ENCODE results near the gene PFN3. TPM values are rescaled to one million over a fixed set of nuclear protein-coding genes. Genes with fewer than 3 reads are reported as not detected.
A peak's percentile ranks its signal among the peaks of the same experiment; 100 is the strongest.

Gene PFN3
- total and polyA plus RNA-seq, 2 of the 13 experiments (the other 11 are each of a cell fraction or from before 2014, with no cell fraction given), result not detected

DNA sequence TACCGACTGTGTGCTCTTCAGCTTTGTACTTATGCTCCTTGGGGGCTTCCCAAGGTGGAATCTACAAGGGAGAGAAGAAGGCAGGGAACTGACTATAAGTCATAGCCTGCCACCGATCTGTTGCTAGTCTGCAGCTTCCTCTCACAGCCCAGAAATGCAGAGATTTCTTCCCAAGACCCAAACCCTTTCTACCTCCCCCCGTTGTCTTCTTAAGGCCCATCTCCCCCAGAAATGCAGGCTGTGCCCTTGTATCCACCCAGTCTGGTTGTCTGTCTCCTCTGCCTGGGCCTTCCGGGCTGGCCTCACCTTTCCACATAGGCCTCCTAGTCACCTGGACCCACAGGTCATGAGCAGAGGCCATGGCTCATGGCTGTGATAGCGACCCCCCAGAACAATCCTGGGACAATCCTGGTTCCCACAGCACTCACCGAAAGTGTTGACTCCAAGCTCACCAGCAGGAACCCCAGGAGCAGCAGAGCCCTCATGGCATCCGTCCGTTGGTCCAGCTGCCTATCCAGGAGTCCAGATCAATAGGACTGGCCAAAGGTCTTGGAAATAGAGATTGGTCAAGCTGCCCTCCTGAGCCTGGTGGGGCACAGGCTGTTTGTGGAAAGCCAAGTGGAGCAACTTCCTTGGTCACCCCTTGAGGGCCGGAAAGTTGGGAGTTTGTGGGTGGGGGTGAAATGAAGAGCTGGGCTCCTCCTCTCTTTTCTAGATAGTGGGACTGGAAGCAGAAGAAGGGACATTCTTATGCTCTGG lies 8.8 kb upstream of the PFN3 start, which contains the start of gene F12 (continued):
- TF ChIP-seq, protein P1, sequence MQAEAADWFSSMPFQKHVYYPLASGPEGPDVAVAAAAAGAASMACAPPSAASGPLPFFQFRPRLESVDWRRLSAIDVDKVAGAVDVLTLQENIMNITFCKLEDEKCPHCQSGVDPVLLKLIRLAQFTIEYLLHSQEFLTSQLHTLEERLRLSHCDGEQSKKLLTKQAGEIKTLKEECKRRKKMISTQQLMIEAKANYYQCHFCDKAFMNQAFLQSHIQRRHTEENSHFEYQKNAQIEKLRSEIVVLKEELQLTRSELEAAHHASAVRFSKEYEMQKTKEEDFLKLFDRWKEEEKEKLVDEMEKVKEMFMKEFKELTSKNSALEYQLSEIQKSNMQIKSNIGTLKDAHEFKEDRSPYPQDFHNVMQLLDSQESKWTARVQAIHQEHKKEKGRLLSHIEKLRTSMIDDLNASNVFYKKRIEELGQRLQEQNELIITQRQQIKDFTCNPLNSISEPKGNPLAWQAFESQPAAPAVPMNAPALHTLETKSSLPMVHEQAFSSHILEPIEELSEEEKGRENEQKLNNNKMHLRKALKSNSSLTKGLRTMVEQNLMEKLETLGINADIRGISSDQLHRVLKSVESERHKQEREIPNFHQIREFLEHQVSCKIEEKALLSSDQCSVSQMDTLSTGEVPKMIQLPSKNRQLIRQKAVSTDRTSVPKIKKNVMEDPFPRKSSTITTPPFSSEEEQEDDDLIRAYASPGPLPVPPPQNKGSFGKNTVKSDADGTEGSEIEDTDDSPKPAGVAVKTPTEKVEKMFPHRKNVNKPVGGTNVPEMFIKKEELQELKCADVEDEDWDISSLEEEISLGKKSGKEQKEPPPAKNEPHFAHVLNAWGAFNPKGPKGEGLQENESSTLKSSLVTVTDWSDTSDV (CRISPR knock-in tag; IDR thresholded peaks at IDR 0.05), result 0 out of 2 replicates have a peak, but pooled peaks have one; percentile 39
- 0 out of 2 replicates have a peak, but pooled peaks have one; percentile 25 for TF ChIP-seq KAT2B (IDR thresholded peaks at IDR 0.05; ENCODE audit: borderline replicate concordance, low read depth, low read length)
- no peak for TF ChIP-seq JUND (CRISPR knock-in tag; IDR thresholded peaks at IDR 0.05)
- TF ChIP-seq FOXC1 (CRISPR knock-in tag; IDR thresholded peaks at IDR 0.05; ENCODE audit: borderline replicate concordance), result no peak
- TF ChIP-seq NRL (CRISPR knock-in tag; IDR thresholded peaks at IDR 0.05; ENCODE audit: borderline replicate concordance), result 0 out of 2 replicates have a peak, but pooled peaks have one; percentile 41
- TF ChIP-seq ZNF20 (CRISPR knock-in tag; IDR thresholded peaks at IDR 0.05), result no peak
- 0 out of 2 replicates have a peak, but pooled peaks have one; percentile 26 for TF ChIP-seq SMAD3 (CRISPR knock-in tag; IDR thresholded peaks at IDR 0.05)
- peak; percentile 69 for TF ChIP-seq ZMYM3 (CRISPR knock-in tag; IDR thresholded peaks at IDR 0.05)
- no peak for TF ChIP-seq DNMT3B (CRISPR knock-in tag; conservative IDR thresholded peaks at IDR 0.05)
- TF ChIP-seq TMF1 (CRISPR knock-in tag; IDR thresholded peaks at IDR 0.05; ENCODE audit: low read depth), result no peak
- peak; percentile 52 for TF ChIP-seq TEAD3 (CRISPR knock-in tag; optimal IDR thresholded peaks at IDR 0.05; ENCODE audit: borderline replicate concordance)
- no peak for TF ChIP-seq NCOA1 (CRISPR knock-in tag; IDR thresholded peaks at IDR 0.05)
- TF ChIP-seq, protein P2, sequence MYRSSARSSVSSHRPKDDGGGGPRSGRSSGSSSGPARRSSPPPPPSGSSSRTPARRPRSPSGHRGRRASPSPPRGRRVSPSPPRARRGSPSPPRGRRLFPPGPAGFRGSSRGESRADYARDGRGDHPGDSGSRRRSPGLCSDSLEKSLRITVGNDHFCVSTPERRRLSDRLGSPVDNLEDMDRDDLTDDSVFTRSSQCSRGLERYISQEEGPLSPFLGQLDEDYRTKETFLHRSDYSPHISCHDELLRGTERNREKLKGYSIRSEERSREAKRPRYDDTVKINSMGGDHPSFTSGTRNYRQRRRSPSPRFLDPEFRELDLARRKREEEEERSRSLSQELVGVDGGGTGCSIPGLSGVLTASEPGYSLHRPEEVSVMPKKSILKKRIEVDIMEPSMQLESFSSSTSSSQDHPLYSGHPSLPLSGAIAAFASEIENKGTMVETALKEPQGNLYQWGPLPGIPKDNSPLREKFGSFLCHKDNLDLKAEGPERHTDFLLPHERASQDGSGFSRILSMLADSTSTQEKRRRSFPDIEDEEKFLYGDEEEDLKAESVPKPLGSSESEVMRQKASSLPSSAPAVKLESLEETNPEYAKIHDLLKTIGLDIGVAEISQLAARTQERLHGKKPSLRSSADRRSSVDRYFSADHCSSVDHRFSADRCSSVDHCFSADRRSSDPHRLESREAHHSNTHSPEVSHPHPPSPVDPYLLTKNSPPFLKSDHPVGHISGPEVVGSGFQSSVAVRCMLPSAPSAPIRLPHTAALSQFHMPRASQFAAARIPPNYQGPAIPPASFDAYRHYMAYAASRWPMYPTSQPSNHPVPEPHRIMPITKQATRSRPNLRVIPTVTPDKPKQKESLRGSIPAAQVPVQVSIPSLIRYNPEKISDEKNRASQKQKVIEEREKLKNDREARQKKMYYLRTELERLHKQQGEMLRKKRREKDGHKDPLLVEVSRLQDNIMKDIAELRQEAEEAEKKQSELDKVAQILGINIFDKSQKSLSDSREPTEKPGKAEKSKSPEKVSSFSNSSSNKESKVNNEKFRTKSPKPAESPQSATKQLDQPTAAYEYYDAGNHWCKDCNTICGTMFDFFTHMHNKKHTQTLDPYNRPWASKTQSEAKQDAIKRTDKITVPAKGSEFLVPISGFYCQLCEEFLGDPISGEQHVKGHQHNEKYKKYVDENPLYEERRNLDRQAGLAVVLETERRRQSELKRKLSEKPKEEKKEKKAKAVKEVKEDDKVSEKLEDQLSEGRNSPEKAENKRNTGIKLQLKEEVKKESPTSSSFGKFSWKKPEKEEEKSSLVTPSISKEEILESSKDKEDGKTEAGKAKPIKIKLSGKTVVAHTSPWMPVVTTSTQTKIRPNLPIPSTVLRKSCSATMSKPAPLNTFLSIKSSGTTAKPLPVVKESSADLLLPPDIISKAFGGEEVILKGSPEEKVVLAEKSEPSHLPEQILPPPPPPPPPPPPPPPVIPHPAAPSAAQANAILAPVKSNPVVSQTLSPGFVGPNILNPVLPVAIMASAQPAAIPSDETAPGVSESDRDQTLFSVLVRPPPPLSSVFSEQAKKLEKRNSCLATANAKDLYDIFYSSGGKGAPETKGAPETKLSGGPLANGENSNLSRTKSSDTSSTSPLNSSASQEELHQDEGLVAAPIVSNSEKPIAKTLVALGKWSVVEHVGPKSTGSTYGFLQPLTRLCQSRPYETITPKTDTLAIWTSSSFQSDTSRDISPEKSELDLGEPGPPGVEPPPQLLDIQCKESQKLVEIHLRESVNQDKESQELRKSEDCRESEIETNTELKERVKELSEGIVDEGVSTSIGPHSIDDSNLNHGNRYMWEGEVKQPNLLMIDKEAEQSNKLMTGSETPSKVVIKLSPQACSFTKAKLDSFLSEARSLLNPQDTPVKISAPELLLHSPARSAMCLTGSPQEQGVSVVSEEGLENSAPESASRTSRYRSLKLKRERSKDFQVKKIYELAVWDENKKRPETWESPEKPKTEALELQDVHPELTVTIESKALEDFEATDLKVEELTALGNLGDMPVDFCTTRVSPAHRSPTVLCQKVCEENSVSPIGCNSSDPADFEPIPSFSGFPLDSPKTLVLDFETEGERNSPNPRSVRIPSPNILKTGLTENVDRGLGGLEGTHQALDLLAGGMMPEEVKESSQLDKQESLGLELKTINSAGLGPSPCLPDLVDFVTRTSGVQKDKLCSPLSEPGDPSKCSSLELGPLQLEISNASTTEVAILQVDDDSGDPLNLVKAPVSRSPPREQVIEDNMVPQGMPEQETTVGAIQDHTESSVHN (CRISPR knock-in tag; IDR thresholded peaks at IDR 0.05), result no peak
- TF ChIP-seq ZNF496 (CRISPR knock-in tag; IDR thresholded peaks at IDR 0.05; ENCODE audit: insufficient replicate concordance), result no peak
- TF ChIP-seq SRSF9 (IDR thresholded peaks at IDR 0.05; ENCODE audit: borderline replicate concordance, insufficient read depth, low read depth, low read length, poor library complexity, severe bottlenecking), result no peak
- no peak for TF ChIP-seq POLR2AphosphoS2 (IDR thresholded peaks at IDR 0.05; ENCODE audit: low read depth, low read length)
- TF ChIP-seq SALL1 (CRISPR knock-in tag; IDR thresholded peaks at IDR 0.05), result peak; percentile 87
- TF ChIP-seq ZNF841 (CRISPR knock-in tag; IDR thresholded peaks at IDR 0.05; ENCODE audit: borderline replicate concordance), result no peak
- no peak; the same call in 1 of the 2 replicates for TF ChIP-seq ZSCAN21 (CRISPR knock-in tag; IDR thresholded peaks at IDR 0.05; ENCODE audit: borderline replicate concordance)

All from HepG2 (cell line).